NCI-H748 (cell line): Measurements from ENCODE around the gene PTBP1.

ENCODE experiments used
- DNase-seq: peaks from one replicate; lab custom pipeline; 2025; ENCODE audit not compliant: unreplicated experiment; lab: John Stamatoyannopoulos, UW

PTBP1 gene

DNA sequence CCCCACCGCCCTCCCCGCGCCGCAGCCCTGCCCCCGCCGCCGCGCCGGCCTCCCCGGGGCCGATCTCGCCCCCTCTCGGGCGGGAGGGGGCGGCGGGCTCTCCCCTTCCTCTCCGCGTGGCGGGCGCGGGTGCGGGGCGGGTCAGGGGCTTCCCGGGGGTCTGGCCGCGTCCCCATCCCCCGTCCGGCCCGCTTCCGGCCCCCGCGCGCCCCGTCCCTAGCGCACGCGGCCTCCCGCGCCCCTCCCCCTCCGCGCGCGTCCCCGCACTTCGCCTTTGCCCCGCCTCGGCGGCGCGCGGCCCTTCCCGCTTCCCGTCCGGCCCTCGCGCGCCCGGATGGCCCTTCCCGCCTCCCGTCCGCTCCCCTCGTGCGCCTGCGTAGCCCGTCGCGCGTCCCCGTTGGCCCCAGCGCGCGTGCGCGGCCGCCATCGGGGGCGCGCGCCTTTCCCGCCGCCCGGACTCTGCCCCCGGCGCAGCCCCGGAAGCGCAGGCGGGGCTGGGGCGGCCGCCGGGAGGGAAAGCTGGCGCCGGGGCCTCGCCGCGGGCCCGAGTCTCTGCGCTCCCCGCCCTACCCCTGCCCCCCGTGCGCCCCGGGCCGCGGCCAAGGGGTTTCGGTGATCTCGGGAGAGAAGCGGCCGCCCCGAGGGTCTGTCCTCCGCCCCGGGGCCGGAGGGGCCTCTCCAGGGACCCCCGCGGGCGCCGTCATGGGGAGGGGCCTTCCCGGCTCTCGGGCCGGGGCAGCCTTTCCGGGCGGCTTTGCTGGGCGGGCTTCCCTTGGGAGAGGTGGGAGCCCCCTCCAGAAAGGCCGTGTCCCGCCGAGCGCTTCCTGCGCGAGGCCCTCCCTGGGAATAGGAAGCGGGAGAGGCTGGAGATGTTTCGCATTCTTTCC lies 519 bp downstream of the PTBP1 start:
- DNase-seq, result peak; percentile 89

DNA sequence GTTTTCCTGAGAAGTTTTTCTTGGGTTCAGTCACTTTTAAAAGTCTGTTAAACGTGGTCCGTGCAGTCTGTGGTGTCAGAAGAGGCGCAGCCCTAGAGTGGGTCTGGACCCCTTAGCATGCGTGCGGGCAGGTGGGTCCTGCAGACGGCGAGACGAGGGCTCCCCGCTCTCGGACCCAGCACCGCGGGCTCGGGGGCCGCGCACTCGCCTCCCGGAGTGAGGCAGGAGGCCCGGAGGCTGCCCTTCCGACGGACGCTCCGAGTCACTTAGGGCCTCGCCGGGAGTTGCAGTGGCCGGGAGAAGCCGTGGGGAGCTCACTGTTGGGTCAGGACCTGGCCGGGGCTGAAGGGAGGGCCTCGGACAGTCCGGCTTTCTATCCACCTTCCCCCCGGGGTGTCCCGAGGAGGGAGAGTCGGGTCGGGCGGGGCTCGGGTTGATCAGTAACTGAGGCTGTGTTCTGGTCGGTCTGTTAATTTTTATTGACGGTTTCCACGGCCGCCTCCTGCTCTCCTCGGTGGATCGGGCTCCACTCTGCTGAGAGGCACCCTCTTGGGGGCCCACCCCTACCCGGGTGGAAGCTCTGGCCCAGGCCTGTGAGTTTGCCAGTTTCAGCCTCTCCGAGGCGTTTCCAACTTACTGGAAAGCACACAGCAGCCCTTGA lies 1.3 kb downstream of the PTBP1 start:
- no peak for DNase-seq

DNA sequence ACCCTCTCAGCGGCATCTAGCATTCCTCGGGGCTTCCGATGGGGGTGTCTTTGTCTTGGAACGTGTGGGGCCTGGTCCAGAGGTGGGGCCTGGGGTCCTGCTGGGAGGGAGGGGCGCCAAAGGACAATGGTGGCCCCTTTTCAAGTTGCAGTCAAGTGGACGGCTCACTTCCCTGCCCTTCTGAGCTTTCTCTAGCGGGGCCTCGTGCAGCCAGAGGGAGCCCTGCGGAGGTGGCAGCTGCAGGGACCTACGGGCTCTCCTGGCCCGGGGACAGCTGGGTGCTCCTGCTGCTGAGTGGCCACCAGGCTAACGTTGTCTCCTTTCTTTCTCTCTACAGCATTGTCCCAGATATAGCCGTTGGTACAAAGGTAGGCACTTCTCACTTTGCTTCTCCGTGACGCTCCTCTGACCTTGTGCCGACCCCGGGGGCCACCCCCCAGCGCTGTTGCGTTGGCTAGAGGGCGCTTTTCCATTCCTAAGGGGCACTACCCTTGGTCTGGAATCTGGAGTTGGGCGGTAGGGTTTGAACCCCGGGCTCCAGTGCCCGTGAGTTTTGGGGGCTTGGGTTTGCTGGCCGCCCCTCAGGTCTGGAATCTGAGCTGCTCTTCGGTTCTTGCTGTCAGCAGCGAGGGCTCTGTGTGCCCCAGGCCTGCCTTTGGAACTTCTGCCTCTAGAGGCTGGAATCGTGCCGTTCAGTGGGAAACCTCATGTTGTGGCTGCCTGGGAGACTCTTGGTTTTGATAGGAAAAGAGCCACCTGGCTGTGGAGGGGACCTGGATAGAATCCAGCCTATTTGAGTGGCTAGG lies 2.0 kb downstream of the PTBP1 start:
- DNase-seq, result no peak

DNA sequence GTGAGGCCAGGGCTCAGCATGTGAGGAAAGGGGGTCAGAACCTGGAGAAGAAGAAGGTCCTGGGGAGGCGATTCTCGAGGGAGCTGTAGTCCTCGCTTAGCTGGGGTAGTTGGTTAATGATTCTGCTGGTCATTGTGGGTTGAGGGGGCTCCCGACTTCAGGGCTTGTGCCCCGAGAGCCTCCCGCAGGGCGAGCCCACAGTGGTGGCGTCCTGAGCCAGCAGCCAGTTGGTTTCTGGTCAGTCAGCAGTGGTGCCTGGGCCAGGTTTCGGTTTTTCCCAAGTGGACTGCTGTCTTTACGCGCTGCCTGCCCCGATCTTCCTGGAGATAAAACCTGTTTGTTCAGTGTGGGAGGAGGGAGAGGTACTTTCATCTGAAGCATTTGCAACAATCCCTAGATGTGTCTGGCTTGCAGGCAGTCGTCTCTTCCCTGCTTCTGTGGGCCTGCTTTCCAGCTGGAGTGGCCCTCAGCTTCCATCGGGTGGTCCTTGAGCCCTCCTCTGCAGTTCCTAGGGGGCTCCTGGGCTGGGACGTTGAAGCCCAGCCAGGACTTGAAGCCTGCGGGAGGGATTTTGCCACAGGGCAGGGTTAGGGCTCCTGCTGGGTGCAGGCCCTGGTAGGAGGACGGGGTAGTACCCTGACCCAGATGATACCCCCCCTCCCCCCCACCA lies 3.2 kb downstream of the PTBP1 start:
- DNase-seq, result no peak

DNA sequence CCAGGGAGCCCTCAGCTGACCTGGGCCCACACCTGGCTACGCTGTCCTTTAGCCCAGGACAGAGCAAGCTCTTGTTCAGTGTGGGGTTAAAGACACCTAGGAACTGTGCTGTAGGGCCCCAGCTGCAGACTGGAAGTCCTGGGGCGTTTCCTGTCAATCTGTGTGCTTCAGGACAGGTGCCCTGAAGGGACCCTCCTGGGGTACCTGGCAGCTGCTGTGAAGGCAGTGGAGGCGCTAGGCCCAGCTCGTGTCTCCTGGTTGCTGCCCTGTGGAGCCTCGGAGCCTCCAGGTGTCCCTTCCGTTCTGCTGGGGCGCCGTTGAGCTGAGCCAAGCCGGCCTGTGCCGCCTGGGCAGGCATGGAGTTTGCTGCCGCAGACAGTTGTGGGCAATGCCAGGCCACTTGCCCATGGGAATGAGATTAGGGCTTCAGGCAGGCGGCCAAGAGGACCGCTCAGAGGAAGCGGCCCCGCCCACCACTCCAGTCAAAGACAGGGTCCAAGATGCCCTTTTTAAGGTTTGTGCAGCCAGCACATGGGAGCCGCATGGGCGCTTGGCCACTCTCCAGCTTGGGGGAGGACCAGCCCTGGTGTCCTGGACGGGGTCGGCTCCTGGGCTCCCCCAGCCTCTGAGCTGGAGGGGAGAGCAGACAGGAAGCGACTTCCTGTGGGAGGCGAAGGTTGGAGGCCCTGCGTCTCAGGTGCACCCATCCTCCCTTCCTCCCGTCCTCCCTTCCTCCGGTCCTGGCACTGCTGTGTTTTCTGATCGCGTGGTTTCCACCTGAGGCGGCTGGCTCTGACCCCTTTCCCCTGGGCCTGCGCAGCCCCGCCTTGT lies 4.0 kb downstream of the PTBP1 start:
- no peak for DNase-seq

DNA sequence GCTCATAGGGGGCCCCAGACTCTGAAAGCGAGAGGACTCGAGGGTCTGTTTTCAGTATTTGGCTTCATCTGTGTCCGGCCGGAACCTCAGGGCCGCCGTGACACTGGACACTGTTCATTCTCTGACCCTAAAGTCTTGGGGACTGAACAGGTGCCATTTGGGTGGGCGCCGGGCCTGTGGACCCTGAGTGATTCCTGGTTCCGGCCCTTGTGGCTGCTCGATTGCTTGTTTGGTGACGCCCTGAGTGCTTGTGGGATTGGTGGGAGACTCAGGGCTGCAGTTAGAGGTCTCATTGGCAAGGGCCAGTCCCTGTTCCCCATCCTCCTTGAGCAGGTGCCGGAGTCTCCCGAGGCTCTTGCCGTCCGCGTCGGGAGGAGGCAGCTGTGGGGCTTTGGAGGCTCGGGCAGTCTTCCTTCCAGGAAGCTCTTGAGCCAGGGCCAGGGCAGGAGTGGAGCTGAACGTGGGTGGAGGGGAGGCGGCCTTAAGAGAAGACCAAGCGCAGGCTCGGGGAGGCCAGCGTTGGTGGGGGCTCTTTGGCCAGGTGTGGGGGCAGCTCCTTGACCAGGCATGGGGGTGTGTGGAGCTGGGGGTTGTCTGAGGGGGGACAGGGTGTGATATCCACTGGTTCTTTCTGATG lies 4.7 kb downstream of the PTBP1 start:
- DNase-seq, result no peak

DNA sequence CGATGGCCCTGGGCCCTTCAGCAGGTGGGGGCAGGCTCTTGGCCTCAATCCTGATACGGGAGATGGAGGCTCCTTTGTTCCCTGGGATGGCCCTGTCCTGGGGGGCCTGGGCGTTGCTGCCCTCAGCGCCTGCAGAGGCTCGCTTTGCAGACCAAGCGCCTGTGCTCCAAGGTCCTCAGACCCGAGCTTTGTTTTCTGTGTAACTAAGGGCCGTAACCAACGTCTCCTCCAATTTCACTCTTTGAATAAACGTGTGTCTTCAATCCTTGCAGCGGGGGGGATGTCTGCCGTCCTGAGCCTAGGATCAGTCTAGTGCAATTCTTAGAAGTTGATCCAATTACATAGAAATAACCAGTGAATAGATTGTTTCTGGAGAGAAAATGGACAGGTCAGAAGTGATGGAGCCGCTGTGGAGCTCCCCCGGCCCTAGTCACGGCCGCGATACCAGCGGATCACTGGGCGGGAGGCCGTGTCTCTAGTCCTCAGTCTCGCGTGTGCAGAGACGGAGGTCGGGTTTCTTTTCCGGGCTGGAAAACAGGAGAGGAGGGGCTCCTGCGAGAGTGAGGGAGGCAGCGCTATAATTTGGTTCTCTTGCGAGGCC lies 5.3 kb downstream of the PTBP1 start:
- no peak for DNase-seq

DNA sequence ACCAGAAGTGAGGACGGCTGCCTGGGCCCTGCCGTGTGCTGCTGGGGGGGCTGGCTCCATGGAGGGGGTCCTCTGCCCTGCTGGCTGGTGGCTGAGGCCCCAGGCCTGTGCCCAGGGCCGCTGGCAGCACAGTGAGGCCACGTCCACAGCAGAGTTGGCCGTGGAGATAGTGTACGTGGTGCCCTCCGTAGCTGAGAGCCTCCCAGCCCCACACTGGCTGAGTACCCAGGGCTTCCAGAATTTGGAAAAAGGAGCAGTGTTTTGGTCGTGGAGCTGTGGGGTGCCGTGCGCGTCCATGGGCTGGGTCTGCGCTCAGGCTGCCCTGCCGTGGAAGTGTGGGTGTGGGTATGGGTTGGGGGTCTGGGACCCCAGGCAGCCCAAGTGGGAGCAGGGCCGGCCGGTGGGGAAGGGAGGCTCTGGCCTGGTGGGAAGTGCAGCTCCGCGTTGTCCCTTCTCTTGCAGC lies 5.9 kb downstream of the PTBP1 start:
- no peak for DNase-seq

DNA sequence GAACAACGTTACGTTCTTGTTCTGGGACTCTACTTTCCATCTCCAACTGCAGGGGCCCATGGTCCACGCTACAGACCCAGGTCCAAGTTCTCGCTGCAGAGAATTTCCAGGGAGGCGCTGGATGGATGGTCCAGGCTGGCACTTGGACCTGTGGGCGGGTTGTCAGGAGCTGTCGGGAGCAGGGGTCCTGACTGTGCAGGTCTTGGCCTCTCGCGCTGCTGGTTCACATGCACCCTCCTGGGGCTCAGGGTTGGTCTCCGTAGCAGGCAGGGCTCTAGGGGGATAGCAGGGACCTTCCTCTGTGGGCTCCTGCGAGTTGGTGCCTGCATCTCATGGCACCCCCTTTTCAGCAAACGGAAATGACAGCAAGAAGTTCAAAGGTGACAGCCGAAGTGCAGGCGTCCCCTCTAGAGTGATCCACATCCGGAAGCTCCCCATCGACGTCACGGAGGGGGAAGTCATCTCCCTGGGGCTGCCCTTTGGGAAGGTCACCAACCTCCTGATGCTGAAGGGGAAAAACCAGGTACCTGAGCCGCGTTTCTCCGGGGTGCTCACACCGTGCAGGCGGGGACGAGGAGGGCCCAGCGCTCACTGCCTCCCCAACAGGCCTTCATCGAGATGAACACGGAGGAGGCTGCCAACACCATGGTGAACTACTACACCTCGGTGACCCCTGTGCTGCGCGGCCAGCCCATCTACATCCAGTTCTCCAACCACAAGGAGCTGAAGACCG lies 6.6 kb downstream of the PTBP1 start:
- no peak for DNase-seq

DNA sequence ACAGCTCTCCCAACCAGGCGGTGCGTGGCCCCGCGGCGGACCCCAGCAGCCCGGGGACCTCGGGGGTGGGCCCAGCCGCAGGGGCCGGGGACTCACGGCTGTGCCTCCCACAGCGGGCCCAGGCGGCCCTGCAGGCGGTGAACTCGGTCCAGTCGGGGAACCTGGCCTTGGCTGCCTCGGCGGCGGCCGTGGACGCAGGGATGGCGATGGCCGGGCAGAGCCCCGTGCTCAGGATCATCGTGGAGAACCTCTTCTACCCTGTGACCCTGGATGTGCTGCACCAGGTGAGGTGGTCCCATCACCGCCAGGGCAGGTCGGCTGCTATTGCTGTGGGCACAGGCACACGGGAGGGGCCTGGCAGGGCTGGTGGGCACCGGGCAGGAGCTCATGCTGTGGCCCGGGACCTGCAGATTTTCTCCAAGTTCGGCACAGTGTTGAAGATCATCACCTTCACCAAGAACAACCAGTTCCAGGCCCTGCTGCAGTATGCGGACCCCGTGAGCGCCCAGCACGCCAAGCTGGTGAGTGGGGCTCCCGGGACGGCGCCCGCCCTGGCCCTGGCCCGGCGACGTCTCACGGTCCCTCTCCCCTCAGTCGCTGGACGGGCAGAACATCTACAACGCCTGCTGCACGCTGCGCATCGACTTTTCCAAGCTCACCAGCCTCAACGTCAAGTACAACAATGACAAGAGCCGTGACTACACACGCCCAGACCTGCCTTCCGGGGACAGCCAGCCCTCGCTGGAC lies 7.3 kb downstream of the PTBP1 start:
- DNase-seq, result no peak

DNA sequence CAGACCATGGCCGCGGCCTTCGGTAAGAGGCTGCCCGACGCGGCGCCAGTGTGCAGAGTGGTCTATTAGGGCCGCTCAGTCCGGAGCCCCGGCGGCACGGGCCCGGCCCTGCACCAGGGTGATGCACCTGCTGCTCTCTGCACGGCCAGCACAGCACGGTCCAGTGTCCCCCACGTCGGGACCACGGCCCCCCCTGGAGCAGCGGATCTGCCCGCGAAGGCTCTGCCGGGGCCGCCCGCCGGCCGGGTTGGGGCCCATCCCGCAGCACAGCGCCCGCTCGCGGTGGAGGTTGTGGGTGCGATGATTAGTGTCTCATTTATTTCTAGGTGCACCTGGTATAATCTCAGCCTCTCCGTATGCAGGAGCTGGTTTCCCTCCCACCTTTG lies 7.9 kb downstream of the PTBP1 start:
- no peak for DNase-seq

DNA sequence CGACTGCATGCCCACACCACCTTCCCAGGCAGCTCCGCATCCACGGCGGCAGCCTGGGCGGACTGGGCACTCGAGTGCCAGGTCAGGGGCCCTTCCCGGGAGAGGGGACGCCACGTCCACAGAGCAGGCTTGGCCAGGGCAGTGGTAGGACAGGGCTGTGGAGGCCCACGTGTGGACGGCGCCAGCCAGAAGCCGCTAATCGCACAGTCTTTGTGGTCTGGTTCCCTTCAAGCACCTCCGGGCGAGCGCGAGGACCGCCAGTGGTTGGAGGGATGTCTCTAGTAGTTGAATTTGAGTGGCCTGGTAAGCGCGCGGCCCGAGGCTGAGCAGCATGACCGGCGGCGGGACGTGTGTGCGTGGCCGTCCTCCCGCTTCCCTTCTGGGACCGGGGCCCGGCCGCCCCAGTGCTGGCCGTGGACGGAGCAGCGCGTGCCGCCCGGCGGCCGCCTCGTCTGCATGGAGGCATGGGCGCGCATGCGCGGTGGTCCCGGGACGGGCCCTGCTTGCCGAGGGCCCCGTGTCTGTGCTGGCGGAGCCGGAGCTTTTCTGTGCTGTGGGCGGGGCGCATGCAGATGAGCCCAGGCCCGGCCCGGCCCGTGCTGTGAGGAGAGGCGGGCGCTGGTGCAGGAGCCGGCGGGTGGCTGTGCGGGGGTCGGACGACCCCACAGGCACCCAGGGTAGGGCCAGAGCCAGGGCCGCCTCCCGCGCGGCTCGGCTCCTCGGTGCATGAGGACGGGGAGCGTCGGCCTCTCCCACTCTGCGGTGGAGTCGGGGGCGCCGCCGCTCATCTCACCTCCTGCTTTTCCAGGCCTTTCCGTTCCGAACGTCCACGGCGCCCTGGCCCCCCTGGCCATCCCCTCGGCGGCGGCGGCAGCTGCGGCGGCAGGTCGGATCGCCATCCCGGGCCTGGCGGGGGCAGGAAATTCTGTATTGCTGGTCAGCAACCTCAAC lies 8.6 kb downstream of the PTBP1 start:
- no peak for DNase-seq

DNA sequence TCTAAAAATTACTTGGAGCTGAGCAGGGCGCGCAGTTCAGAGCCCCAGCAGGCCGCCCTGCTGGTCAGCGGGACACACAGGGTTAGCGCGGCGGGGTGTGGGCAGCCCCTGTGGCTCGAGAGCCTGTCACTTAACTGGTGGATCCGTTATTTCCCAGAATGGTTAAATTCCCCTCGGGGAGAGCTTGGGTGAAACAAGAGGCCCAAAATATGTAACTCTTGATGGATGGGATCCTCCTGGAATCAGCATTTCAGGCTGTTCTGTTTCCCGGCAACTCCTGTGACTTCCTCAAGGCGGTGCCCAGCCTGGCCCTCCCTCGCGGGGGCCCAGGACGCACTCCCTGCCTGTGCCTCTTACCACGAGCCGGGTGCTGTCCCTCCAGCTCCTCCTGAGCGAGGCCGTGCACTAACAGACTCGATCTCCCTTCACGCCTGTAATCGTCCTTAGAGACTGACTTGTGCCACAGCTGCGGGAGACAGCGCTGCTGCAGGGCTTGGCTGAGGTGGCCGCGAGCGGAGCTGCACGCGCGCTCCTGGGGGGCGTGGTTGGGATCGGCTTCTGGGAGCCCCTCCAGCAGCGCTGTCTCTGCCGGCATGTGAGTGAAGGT lies 9.7 kb downstream of the PTBP1 start:
- no peak for DNase-seq

DNA sequence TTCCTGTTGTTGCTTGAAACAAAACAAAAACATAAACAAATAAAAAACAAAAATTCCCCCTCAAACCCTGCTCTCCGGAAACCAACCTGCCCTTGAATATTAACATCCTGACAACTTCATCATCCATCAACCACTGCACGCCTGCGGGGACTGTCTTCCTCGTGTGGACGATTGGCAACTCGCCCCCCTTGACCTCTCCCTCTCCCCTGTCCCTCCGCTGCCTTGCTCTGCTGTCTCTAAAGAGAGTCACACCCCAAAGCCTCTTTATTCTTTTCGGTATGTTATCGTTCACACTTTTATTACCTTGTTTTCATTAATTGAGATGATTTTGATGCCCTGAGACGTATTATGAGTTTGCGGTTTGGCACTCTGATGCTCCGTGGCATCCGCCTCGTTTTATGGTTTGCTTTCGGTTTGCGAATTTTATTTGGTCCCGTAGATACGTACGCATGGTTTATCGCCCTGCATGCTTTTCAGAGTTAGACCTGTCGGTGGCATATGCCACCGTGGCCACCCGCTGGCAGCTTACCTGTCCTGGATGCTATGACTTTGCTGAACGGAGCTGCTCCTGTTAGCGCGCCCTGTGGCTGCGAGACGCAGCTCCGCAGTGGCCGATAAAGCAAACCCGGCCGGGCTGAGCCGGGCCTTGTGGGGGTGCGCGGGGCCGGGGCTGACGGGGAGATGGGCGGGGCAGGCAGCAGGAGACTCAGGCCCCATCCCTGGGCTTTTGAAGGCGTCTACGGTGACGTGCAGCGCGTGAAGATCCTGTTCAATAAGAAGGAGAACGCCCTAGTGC lies 10.6 kb downstream of the PTBP1 start:
- no peak for DNase-seq

DNA sequence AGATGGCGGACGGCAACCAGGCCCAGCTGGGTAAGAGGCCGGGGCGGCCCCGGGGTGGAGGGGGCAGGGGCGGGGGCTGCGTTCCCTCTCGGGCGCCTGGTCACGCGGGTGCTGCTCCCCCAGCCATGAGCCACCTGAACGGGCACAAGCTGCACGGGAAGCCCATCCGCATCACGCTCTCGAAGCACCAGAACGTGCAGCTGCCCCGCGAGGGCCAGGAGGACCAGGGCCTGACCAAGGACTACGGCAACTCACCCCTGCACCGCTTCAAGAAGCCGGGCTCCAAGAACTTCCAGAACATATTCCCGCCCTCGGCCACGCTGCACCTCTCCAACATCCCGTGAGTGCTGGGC lies 11.1 kb downstream of the PTBP1 start:
- no peak for DNase-seq
